SK-N-SH treated with all-trans-retinoic acid at 6 μM for 48 hours (cell line): Measurements from ENCODE around the gene GALNT17.

Experiments used
- ATAC-seq: fragments of 200-7000 bp; cut with Tn5 transposase; 3 replicates; pipeline ENCODE4 v1.9.1; 2020; ENCODE audit warnings: mild to moderate bottlenecking, moderate library complexity
- ARNTL ChIP-seq: fragments of 450-650 bp; formaldehyde crosslinking; IDR thresholded peaks from 2 replicates; pipeline ENCODE4 v1.5.0; 2020; ENCODE audit warnings: low read depth, mild to moderate bottlenecking, moderate library complexity, borderline replicate concordance
- BACH2 ChIP-seq: fragments of 250-450 bp; sonication (Bioruptor Pico); IDR thresholded peaks from 2 replicates; pipeline ENCODE4 v1.9.0; 2021; ENCODE audit warnings: mild to moderate bottlenecking, borderline replicate concordance
- CSRNP3 ChIP-seq: fragments of 250-450 bp; sonication (Bioruptor Pico); IDR thresholded peaks from 2 replicates; pipeline ENCODE4 v1.5.1; 2021; ENCODE audit warnings: mild to moderate bottlenecking, moderate library complexity
- GLIS3 ChIP-seq: fragments of 250-450 bp; sonication (Bioruptor Pico); IDR thresholded peaks from 2 replicates; pipeline ENCODE4 v1.5.0; 2020; ENCODE audit warnings: mild to moderate bottlenecking, moderate library complexity
- ISL1 ChIP-seq: fragments of 250-450 bp; sonication (Bioruptor Pico); IDR thresholded peaks from 2 replicates; pipeline ENCODE4 v2.1.2; 2022; ENCODE audit warnings: mild to moderate bottlenecking, moderate library complexity
- OSR1 ChIP-seq: fragments of 250-450 bp; sonication (Bioruptor Pico); IDR thresholded peaks from 2 replicates; pipeline ENCODE4 v1.8.0; 2022; ENCODE audit warnings: moderate library complexity, mild to moderate bottlenecking, inconsistent platforms
- PATZ1 ChIP-seq: fragments of 250-450 bp; sonication (Bioruptor Pico); IDR thresholded peaks from 2 replicates; pipeline ENCODE4 v1.8.0; 2020; ENCODE audit warnings: mild to moderate bottlenecking, moderate library complexity, borderline replicate concordance
- POU6F1 ChIP-seq: fragments of 250-450 bp; sonication (Bioruptor Pico); IDR thresholded peaks from 2 replicates; pipeline ENCODE4 v1.8.0; 2021; ENCODE audit warnings: low read depth, mild to moderate bottlenecking, moderate library complexity, borderline replicate concordance
- PPARA ChIP-seq: fragments of 250-450 bp; sonication (Bioruptor Pico); IDR thresholded peaks from 2 replicates; pipeline ENCODE4 v1.5.0; 2020; ENCODE audit warnings: mild to moderate bottlenecking, borderline replicate concordance
- RARB ChIP-seq: fragments of 250-450 bp; sonication (Bioruptor Pico); IDR thresholded peaks from 2 replicates; pipeline ENCODE4 v1.8.0; 2021; ENCODE audit warnings: mild to moderate bottlenecking, moderate library complexity
- SNAI2 ChIP-seq: fragments of 250-450 bp; sonication (Bioruptor Pico); IDR thresholded peaks from 2 replicates; pipeline ENCODE4 v1.5.0; 2020; ENCODE audit warnings: mild to moderate bottlenecking, moderate library complexity
- TCF4 ChIP-seq: fragments of 250-450 bp; sonication (Bioruptor Pico); IDR thresholded peaks from 2 replicates; pipeline ENCODE4 v1.8.0; 2021; ENCODE audit warnings: mild to moderate bottlenecking, moderate library complexity, borderline replicate concordance
- TOX ChIP-seq: fragments of 250-450 bp; sonication (Bioruptor Pico); IDR thresholded peaks from 2 replicates; pipeline ENCODE4 v1.8.0; 2021; ENCODE audit warnings: mild to moderate bottlenecking, moderate library complexity, borderline replicate concordance
- ZC3H10 ChIP-seq: fragments of 250-450 bp; sonication (Bioruptor Pico); IDR thresholded peaks from 2 replicates; pipeline ENCODE4 v1.5.1; 2021; ENCODE audit warnings: mild to moderate bottlenecking, moderate library complexity
- ZFP30 ChIP-seq: fragments of 450-650 bp; formaldehyde crosslinking; IDR thresholded peaks from 2 replicates; pipeline ENCODE4 v1.5.0; 2022; ENCODE audit warnings: mild to moderate bottlenecking, moderate library complexity
- ZNF565 ChIP-seq: fragments of 450-650 bp; formaldehyde crosslinking; conservative IDR thresholded peaks from 2 replicates; pipeline ENCODE4 v1.5.0; 2020; ENCODE audit warnings: low read depth, mild to moderate bottlenecking, moderate library complexity
- ZNF70 ChIP-seq: fragments of 450-650 bp; formaldehyde crosslinking; IDR thresholded peaks from 2 replicates; pipeline ENCODE4 v1.5.0; 2020; ENCODE audit warnings: mild to moderate bottlenecking, moderate library complexity
- ZNF8 ChIP-seq: fragments of 450-650 bp; formaldehyde crosslinking; IDR thresholded peaks from 2 replicates; pipeline ENCODE4 v1.5.0; 2020; ENCODE audit warnings: mild to moderate bottlenecking, moderate library complexity
- TF ChIP-seq, protein P1 (sequence below): fragments of 250-450 bp; sonication (Bioruptor Pico); IDR thresholded peaks from 2 replicates; pipeline ENCODE4 v1.5.0; 2020; ENCODE audit warnings: mild to moderate bottlenecking, moderate library complexity
- TF ChIP-seq, protein P2 (sequence below): fragments of 250-450 bp; sonication (Bioruptor Pico); IDR thresholded peaks from 2 replicates; pipeline ENCODE4 v1.5.1; 2020; ENCODE audit warnings: low read depth, mild to moderate bottlenecking, moderate library complexity

GALNT17 gene

DNA sequence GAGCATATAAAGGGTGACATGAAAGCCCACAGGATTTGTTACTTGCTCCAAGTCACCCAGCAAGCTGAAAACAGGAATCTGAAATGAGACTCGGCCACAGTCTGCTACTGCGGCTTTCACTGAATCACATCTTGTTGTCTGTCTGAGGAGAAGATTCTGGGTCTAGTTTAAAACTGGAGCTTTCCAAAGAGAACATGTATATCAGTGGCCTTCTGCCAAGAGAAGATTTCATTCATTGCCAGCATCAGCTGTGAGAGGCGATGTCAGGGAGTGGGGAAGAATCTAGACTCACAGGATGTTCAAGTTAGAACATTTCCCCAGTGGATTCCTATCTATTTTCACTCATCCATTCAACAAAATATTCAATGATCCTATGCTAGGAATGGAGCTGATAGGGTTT lies 122.8 kb downstream of the GALNT17 start (continued):
- TF ChIP-seq, protein P1, sequence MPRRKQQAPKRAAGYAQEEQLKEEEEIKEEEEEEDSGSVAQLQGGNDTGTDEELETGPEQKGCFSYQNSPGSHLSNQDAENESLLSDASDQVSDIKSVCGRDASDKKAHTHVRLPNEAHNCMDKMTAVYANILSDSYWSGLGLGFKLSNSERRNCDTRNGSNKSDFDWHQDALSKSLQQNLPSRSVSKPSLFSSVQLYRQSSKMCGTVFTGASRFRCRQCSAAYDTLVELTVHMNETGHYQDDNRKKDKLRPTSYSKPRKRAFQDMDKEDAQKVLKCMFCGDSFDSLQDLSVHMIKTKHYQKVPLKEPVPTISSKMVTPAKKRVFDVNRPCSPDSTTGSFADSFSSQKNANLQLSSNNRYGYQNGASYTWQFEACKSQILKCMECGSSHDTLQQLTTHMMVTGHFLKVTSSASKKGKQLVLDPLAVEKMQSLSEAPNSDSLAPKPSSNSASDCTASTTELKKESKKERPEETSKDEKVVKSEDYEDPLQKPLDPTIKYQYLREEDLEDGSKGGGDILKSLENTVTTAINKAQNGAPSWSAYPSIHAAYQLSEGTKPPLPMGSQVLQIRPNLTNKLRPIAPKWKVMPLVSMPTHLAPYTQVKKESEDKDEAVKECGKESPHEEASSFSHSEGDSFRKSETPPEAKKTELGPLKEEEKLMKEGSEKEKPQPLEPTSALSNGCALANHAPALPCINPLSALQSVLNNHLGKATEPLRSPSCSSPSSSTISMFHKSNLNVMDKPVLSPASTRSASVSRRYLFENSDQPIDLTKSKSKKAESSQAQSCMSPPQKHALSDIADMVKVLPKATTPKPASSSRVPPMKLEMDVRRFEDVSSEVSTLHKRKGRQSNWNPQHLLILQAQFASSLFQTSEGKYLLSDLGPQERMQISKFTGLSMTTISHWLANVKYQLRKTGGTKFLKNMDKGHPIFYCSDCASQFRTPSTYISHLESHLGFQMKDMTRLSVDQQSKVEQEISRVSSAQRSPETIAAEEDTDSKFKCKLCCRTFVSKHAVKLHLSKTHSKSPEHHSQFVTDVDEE, result no peak
- TF ChIP-seq ZC3H10 (CRISPR knock-in tag) (no peak), PPARA (no peak), ZNF8 (no peak)

- ATAC-seq, result no peak
- TF ChIP-seq, protein P2, sequence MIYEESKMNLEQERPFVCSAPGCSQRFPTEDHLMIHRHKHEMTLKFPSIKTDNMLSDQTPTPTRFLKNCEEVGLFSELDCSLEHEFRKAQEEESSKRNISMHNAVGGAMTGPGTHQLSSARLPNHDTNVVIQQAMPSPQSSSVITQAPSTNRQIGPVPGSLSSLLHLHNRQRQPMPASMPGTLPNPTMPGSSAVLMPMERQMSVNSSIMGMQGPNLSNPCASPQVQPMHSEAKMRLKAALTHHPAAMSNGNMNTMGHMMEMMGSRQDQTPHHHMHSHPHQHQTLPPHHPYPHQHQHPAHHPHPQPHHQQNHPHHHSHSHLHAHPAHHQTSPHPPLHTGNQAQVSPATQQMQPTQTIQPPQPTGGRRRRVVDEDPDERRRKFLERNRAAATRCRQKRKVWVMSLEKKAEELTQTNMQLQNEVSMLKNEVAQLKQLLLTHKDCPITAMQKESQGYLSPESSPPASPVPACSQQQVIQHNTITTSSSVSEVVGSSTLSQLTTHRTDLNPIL, result no peak
- TF ChIP-seq ZFP30 (CRISPR knock-in tag) (no peak), BACH2 (CRISPR knock-in tag) (no peak), ISL1 (no peak), TCF4 (CRISPR knock-in tag) (no peak), PATZ1 (no peak), ARNTL (CRISPR knock-in tag) (no peak), ZNF8 (no peak), ZC3H10 (CRISPR knock-in tag) (no peak), OSR1 (CRISPR knock-in tag) (no peak), ZNF565 (CRISPR knock-in tag) (no peak), CSRNP3 (CRISPR knock-in tag) (no peak), ZNF70 (CRISPR knock-in tag) (no peak), SNAI2 (no peak), GLIS3 (no peak), RARB (CRISPR knock-in tag) (no peak), TOX (CRISPR knock-in tag) (no peak), POU6F1 (no peak)
- TF ChIP-seq, protein P1, result no peak
- TF ChIP-seq, all 23 proteins: peak for 0
Measured at GRCh38 chr7:71255537-71256178, 123.7 kb downstream of the GALNT17 start.
